Right atrium auricular region (tissue), 2 donors: Measurements from ENCODE around the gene LMF1. TPM values are rescaled to one million over a fixed set of nuclear protein-coding genes. Genes with fewer than 3 reads are reported as not detected.

ENCODE experiments used
- DNase-seq: peaks from one replicate; pipeline ENCODE4 v3.0.0-alpha.2; 2019; ENCODE audit warnings: low spot score
- H3K27ac ChIP-seq, 2 donors: fragments of 200-600 bp; sonication (generic); 1 replicate in 1 of 2; 2 replicates in 1 of 2; pipeline ENCODE4 v1.5.1; 2016 to 2019
- H3K27me3 ChIP-seq, 2 donors: fragments of 200-600 bp; sonication (generic); one replicate each; pipeline versions ENCODE4 v1.5.1 to v1.6.0; 2017 to 2019
- H3K36me3 ChIP-seq: fragments of 200-600 bp; sonication (generic); one replicate; pipeline ENCODE4 v1.5.1; 2016
- H3K4me1 ChIP-seq, 2 donors: fragments of 200-600 bp; sonication (generic); one replicate each; pipeline versions ENCODE4 v1.5.1 to v1.6.0; 2017 to 2019
- H3K4me3 ChIP-seq, 2 donors: fragments of 200-600 bp; sonication (generic); 1 replicate in 1 of 2; 2 replicates in 1 of 2; pipeline ENCODE4 v1.5.1; 2017 to 2019; ENCODE audit warnings: mild to moderate bottlenecking in 1 of 2, moderate library complexity in 1 of 2
- H3K9me3 ChIP-seq, 2 donors: fragments of 200-600 bp; sonication (generic); one replicate each; pipeline ENCODE4 v1.5.1; 2019
- CTCF ChIP-seq, 2 donors: fragments of 200-600 bp; sonication (generic); IDR thresholded peaks; one replicate each; pipeline ENCODE4 v1.5.1; 2019; ENCODE audit warnings: antibody characterized with exemption in 2 of 2
- total RNA-seq, 2 donors: library from RNA; depleted of rRNA; stranded (reverse); fragments of >200 nt; gene quantifications; one replicate each; pipeline ENCODE4 v1.1.0, GENCODE V29; 2016

The LMF1 gene
- total RNA-seq, 2 donors from 2014 or later = 11.9 to 14.1 TPM

- Histone ChIP-seq H3K4me3 (no peak overlapping the region), H3K36me3 (peaks cover 11% of the 10 kb centered on the region), H3K9me3 (no peaks in the 10 kb centered on the region), H3K4me1 (no peaks in the 10 kb centered on the region), H3K27me3 (no peaks in the 10 kb centered on the region), H3K27ac (no peak overlapping the region)
- TF ChIP-seq CTCF (IDR thresholded peaks at IDR 0.05) = no peak
- DNase-seq = no peak
Measured at GRCh38 chr16:930076-930475, 40.7 kb downstream of the LMF1 start.

- H3K36me3 ChIP-seq = peaks cover 11% of the 10 kb centered on the region
- no peak for TF ChIP-seq CTCF (IDR thresholded peaks at IDR 0.05)
- H3K4me3 ChIP-seq = no peak overlapping the region
- DNase-seq = no peak
- H3K4me1 ChIP-seq = no peaks in the 10 kb centered on the region
- no peaks in the 10 kb centered on the region for H3K27me3 ChIP-seq
- no peaks in the 10 kb centered on the region for H3K9me3 ChIP-seq
- no peak overlapping the region for H3K27ac ChIP-seq
Measured at GRCh38 chr16:929227-930073, 41.3 kb downstream of the LMF1 start.

GRCh38 chr16:928526-928925 is 42.3 kb downstream of the LMF1 start:
- H3K36me3 ChIP-seq = peaks cover 11% of the 10 kb centered on the region

GRCh38 chr16:927931-928330 is 42.9 kb downstream of the LMF1 start:
- Histone ChIP-seq H3K9me3 (no peaks in the 10 kb centered on the region), H3K4me1 (no peaks in the 10 kb centered on the region), H3K4me3 (no peak overlapping the region), H3K27ac (no peak overlapping the region), H3K36me3 (peaks cover 11% of the 10 kb centered on the region), H3K27me3 (no peaks in the 10 kb centered on the region)
- no peak for DNase-seq
- TF ChIP-seq CTCF (IDR thresholded peaks at IDR 0.05) = no peak

More at GRCh38 chr16:928526-928925, 42.3 kb downstream of the LMF1 start:
- Histone ChIP-seq H3K4me1 (no peaks in the 10 kb centered on the region), H3K27ac (no peak overlapping the region), H3K4me3 (no peak overlapping the region), H3K27me3 (no peaks in the 10 kb centered on the region), H3K9me3 (no peaks in the 10 kb centered on the region)
- DNase-seq = no peak
- no peak for TF ChIP-seq CTCF (IDR thresholded peaks at IDR 0.05)

GRCh38 chr16:927406-927805 is 43.4 kb downstream of the LMF1 start:
- DNase-seq = no peak
- Histone ChIP-seq H3K36me3 (peaks cover 11% of the 10 kb centered on the region), H3K27me3 (no peaks in the 10 kb centered on the region), H3K4me1 (no peaks in the 10 kb centered on the region), H3K4me3 (no peak overlapping the region), H3K27ac (no peak overlapping the region), H3K9me3 (no peaks in the 10 kb centered on the region)
- TF ChIP-seq CTCF (IDR thresholded peaks at IDR 0.05) = no peak

GRCh38 chr16:926715-927114 is 44.1 kb downstream of the LMF1 start:
- TF ChIP-seq CTCF (IDR thresholded peaks at IDR 0.05) = no peak

More at GRCh38 chr16:926715-927114, 44.1 kb downstream of the LMF1 start:
- H3K4me1 ChIP-seq = no peaks in the 10 kb centered on the region
- no peak overlapping the region for H3K4me3 ChIP-seq
- peaks cover 11% of the 10 kb centered on the region for H3K36me3 ChIP-seq
- no peak for DNase-seq
- no peaks in the 10 kb centered on the region for H3K9me3 ChIP-seq
- no peak overlapping the region for H3K27ac ChIP-seq
- H3K27me3 ChIP-seq = no peaks in the 10 kb centered on the region
